GM21526 (cell line): Measurements from ENCODE around the gene DOK7.
"Not testable (repeated sequence)": the region's sequence is repeated elsewhere in the genome, so short reads cannot be mapped to it uniquely, and the experiment has no call there.

Source experiments
- ATAC-seq: cut with Tn5 transposase; IDR thresholded peaks from one replicate; pipeline ENCODE4 v1.9.1; 2021; ENCODE audit warnings: moderate library complexity; ENCODE audit not compliant: unreplicated experiment, low FRiP score

DOK7 gene

GRCh38 chr4:3441501-3442459 lies 21.3 kb upstream of the DOK7 start, which contains the start of gene HGFAC:
HGFAC (plus strand) TSS chr4:3441968; CDS start chr4:3442002, 34 bp downstream.
- no peak for ATAC-seq

- ATAC-seq: no peak
These were observed 20.6 kb upstream of the DOK7 start for GRCh38 chr4:3442460-3442958.

GRCh38 chr4:3442959-3443749 lies 20.0 kb upstream of the DOK7 start:
- peak; percentile 60 for ATAC-seq

- ATAC-seq: no peak
These were observed 19.3 kb upstream of the DOK7 start for GRCh38 chr4:3443750-3444309.

GRCh38 chr4:3444351-3445110 lies 18.6 kb upstream of the DOK7 start:
- no peak for ATAC-seq

- ATAC-seq: no peak
These were observed 17.8 kb upstream of the DOK7 start for GRCh38 chr4:3445111-3445820.

- ATAC-seq: no peak
These were observed 17.1 kb upstream of the DOK7 start for GRCh38 chr4:3445829-3446545.

GRCh38 chr4:3446631-3447320 lies 16.3 kb upstream of the DOK7 start:
- no peak for ATAC-seq

GRCh38 chr4:3447431-3448395 lies 15.4 kb upstream of the DOK7 start:
- ATAC-seq: no peak

GRCh38 chr4:3449047-3449573 lies 14.0 kb upstream of the DOK7 start:
- ATAC-seq: no peak

GRCh38 chr4:3449574-3450534 lies 13.3 kb upstream of the DOK7 start:
- no peak for ATAC-seq

- no peak for ATAC-seq
These were observed 12.5 kb upstream of the DOK7 start for GRCh38 chr4:3450643-3451042.

- ATAC-seq: no peak
These were observed 11.2 kb upstream of the DOK7 start for GRCh38 chr4:3451956-3452355.

GRCh38 chr4:3452376-3452775 lies 10.7 kb upstream of the DOK7 start:
- ATAC-seq: no peak

- not testable (repeated sequence) for ATAC-seq
These were observed 7.5 kb upstream of the DOK7 start for GRCh38 chr4:3455596-3455995.

GRCh38 chr4:3458371-3458770 lies 4.7 kb upstream of the DOK7 start:
- no peak for ATAC-seq
